HCT116 (cell line): ENCODE measurements around the gene MTOR.

Source experiments
- EZH2 ChIP-seq: fragments of 200-600 bp; sonication (generic); IDR thresholded peaks from 2 replicates; pipeline ENCODE4 v1.6.1; 2017; ENCODE audit warnings: antibody characterized with exemption, mixed run types
- FOSL1 ChIP-seq: IDR thresholded peaks from 2 replicates; pipeline ENCODE4 v1.6.1; 2012; ENCODE audit warnings: low read depth
- POLR2A ChIP-seq: IDR thresholded peaks from 2 replicates; pipeline ENCODE4 v1.7.0; 2011; ENCODE audit warnings: borderline replicate concordance; ENCODE audit not compliant: insufficient read depth, insufficient read length; ENCODE audit errors: extremely low read depth
- POLR2AphosphoS5 ChIP-seq: IDR thresholded peaks from 2 replicates; pipeline ENCODE4 v1.6.1; 2011; ENCODE audit warnings: mild to moderate bottlenecking, low read depth, low read length, moderate library complexity
- TF ChIP-seq, protein P1 (sequence below): IDR thresholded peaks from 2 replicates; pipeline ENCODE4 v1.6.1; 2011; ENCODE audit warnings: mild to moderate bottlenecking, low read length, moderate library complexity; ENCODE audit not compliant: insufficient replicate concordance; ENCODE audit errors: extremely low read depth
- TF ChIP-seq, protein P2 (sequence below): IDR thresholded peaks from 2 replicates; pipeline ENCODE4 v1.6.1; 2012
- TF ChIP-seq, protein P3 (sequence below), 3 experiments: fragments of 200-600 bp in 1 of 3; sonication (generic) in 1 of 3; IDR thresholded peaks in 2 of 3; conservative IDR thresholded peaks in 1 of 3; 2 replicates each; pipeline ENCODE4 v1.5.1; 2012 to 2017; ENCODE audit warnings: low read depth in 2 of 3, low read length in 2 of 3, antibody characterized with exemption in 1 of 3, borderline replicate concordance in 1 of 3, control low read depth in 1 of 3, mild to moderate bottlenecking in 1 of 3, mixed read lengths in 1 of 3, mixed run types in 1 of 3, moderate library complexity in 1 of 3; ENCODE audit not compliant: insufficient read depth in 1 of 3

DNA sequence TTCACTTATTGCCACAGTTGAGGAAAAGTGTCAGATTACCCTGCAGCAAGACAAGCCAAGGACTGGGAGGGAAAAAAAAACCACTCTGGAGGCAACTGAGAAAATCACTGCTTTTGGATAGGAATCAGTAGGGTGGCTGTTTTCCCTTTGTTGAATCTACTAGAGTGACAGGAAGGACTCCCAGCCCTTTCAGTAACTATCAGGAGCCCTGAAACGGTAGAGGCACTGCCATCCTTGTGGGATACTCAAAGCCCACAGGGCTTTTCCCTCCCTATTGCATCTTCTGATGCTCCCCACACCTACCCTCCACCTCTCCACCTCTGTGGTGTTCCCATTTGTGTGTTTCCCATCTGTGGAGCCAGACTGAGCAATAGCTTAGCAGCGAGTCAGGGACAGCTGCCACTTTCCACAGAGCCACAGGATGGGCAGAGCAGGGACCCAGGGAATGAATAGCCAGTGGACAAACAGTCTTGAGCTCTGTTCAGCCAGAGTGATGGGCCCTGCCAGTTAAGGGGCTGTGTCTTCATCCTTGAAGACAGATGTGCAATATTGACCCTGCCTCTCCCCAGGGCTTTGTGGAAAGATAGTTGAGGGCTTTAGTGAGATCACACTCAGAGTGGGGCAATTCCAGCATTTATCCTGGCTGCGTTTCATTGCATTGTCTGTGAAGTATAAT lies 24.5 kb upstream of the MTOR start:
- TF ChIP-seq POLR2AphosphoS5 (no peak), EZH2 (no peak), FOSL1 (no peak), POLR2A (no peak)
- TF ChIP-seq, protein P1, sequence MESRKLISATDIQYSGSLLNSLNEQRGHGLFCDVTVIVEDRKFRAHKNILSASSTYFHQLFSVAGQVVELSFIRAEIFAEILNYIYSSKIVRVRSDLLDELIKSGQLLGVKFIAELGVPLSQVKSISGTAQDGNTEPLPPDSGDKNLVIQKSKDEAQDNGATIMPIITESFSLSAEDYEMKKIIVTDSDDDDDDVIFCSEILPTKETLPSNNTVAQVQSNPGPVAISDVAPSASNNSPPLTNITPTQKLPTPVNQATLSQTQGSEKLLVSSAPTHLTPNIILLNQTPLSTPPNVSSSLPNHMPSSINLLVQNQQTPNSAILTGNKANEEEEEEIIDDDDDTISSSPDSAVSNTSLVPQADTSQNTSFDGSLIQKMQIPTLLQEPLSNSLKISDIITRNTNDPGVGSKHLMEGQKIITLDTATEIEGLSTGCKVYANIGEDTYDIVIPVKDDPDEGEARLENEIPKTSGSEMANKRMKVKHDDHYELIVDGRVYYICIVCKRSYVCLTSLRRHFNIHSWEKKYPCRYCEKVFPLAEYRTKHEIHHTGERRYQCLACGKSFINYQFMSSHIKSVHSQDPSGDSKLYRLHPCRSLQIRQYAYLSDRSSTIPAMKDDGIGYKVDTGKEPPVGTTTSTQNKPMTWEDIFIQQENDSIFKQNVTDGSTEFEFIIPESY, result no peak
- TF ChIP-seq, protein P2, sequence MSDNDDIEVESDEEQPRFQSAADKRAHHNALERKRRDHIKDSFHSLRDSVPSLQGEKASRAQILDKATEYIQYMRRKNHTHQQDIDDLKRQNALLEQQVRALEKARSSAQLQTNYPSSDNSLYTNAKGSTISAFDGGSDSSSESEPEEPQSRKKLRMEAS, result no peak
- TF ChIP-seq, protein P3, sequence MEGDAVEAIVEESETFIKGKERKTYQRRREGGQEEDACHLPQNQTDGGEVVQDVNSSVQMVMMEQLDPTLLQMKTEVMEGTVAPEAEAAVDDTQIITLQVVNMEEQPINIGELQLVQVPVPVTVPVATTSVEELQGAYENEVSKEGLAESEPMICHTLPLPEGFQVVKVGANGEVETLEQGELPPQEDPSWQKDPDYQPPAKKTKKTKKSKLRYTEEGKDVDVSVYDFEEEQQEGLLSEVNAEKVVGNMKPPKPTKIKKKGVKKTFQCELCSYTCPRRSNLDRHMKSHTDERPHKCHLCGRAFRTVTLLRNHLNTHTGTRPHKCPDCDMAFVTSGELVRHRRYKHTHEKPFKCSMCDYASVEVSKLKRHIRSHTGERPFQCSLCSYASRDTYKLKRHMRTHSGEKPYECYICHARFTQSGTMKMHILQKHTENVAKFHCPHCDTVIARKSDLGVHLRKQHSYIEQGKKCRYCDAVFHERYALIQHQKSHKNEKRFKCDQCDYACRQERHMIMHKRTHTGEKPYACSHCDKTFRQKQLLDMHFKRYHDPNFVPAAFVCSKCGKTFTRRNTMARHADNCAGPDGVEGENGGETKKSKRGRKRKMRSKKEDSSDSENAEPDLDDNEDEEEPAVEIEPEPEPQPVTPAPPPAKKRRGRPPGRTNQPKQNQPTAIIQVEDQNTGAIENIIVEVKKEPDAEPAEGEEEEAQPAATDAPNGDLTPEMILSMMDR (IDR thresholded peaks at IDR 0.05 in 2 of 3, conservative IDR thresholded peaks at IDR 0.05 in 1 of 3; ENCODE audit: borderline replicate concordance in 1 of 3, insufficient read depth in 1 of 3, low read depth in 2 of 3, low read length in 2 of 3), result no peak
